ENCODE measurements around the gene TBC1D10B.
"Not testable (repeated sequence)": the region's sequence is repeated elsewhere in the genome, so short reads cannot be mapped to it uniquely, and the experiment has no call there.

DNA sequence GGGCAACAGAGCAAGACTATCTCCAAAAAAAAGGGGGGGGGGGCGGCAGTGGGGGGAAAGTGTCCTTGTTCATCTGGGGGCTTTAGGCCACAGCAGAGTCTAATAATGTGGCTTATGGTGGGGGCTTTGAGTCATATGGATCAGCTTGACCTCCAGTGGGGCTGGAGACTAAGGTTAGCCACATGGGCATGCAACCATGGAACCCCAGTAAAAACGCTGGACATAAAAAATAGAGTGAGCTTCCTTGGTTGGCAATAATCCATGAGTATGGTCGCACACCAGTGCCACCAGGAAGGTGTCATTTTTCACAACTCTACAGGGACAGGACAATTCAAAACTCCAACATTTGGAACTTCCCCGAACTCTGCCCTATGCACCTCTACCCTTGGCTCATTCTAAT lies 59.4 kb downstream of the TBC1D10B start:
- TF ChIP-seq, protein P1, sequence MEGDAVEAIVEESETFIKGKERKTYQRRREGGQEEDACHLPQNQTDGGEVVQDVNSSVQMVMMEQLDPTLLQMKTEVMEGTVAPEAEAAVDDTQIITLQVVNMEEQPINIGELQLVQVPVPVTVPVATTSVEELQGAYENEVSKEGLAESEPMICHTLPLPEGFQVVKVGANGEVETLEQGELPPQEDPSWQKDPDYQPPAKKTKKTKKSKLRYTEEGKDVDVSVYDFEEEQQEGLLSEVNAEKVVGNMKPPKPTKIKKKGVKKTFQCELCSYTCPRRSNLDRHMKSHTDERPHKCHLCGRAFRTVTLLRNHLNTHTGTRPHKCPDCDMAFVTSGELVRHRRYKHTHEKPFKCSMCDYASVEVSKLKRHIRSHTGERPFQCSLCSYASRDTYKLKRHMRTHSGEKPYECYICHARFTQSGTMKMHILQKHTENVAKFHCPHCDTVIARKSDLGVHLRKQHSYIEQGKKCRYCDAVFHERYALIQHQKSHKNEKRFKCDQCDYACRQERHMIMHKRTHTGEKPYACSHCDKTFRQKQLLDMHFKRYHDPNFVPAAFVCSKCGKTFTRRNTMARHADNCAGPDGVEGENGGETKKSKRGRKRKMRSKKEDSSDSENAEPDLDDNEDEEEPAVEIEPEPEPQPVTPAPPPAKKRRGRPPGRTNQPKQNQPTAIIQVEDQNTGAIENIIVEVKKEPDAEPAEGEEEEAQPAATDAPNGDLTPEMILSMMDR (IDR thresholded peaks at IDR 0.05; ENCODE audit: low read depth, low read length), result not testable (repeated sequence)
- not testable (repeated sequence) for TF ChIP-seq EZH2phosphoT487 (IDR thresholded peaks at IDR 0.05; ENCODE audit: low read depth)

Measured in OCI-LY3 (cell line).